HG03469 (cell line): ENCODE measurements around the gene TMEM120A.
"Not testable (repeated sequence)": the region's sequence is repeated elsewhere in the genome, so short reads cannot be mapped to it uniquely, and the experiment has no call there.

Experiments
- ATAC-seq: cut with Tn5 transposase; IDR thresholded peaks from one replicate; pipeline ENCODE4 v1.9.1; 2021; ENCODE audit warnings: mild to moderate bottlenecking, moderate library complexity, moderate number of reproducible peaks; ENCODE audit not compliant: unreplicated experiment

TMEM120A gene

DNA sequence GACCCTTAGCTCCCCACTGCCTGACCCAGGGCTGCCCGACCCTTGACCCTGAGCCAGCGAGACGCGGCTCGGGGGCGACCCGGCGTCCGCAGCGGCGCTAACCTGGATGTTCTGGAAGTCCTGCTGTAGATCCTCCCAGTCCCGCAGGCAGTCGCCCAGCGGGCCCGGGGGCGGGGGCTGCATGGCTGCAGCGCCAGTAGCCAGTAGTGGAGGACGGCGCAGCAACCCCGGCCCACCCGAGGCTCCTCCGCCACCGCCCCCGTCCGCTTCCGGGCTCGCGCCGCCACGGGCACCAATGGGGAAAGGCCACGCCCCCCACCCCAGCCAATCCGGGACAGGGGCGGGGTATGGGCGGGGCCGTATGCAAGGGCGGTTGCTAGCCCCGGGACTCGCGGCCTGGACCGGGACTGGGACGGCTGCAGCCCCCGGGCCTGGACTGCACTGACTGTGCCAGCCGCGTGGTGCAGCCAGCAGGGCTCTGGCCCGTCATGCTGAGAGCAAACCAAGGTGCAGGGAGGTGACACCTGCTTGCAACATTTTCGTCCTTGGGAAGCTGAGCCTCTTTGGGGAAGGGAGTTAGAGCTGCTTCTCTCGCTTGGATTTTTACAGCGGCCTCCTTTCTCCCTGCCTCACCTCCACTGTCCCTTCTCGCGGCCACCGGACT lies at the start of gene TMEM120A:
TSS of gene TMEM120A (minus strand) at position 208 of the 664 bp plus-strand sequence. CDS start at position 183, 25 bp downstream.
- ATAC-seq, result peak; percentile 89

DNA sequence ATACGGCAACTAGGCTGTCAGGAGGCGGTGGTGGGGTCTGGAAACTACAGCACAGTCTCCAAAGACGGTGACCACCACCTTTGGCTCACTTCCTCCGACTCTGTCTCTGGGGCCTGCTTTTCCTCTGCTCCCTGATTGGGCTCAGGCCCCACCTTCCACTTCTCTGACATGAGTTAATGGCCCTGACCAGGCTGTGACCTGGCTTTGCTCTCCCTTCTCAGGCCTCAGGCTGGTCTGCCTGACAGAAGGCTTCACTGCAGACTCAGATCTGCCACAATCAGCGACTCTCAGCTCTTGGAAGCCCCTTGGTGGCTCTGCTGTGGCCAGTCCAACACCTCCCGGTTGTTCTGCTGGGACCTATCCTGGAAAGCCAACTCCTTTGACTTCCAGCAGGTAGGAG lies 45.7 kb upstream of the TMEM120A start:
- ATAC-seq, result no peak

DNA sequence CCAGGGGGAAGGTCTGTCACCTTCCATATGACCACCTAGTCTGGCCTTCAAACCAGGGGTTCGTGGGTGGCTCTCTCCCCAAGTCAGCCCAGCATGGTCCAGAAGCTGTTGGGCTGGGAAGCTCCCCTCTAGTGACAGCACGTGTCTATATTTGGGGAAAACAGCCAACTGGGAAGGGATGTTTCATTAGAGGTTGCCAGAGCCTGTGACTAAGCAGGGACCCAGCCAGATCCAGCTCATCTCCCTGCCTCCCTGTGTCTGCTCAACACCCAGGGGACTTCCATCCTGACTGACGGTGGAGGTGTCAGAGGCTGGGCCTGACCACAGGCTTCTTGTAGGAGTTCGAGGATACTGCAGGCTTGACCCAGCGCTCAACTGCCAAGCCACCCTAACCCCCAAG lies 42.9 kb upstream of the TMEM120A start:
- no peak for ATAC-seq

DNA sequence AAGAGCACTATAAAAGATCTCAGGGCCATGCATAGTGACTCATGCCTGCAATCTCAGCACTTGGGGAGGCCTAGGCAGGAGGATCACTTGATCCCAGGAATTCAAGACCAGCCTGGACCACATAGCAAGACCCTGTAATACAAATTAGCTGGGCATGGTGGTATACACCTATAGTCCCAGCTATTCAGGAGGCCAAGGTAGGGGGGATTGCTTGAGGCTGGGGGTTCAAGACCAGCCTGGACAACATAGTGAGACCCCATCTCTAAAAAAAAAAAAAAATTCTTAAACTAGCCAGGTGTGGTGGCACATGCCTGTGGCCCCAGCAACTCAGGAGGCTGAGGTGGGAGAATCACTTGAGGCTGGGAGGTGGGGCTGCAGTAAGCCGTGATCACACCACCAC lies 37.6 kb upstream of the TMEM120A start:
- no peak for ATAC-seq

- not testable (repeated sequence) for ATAC-seq
Measured at GRCh38 chr7:76029682-76030081, 35.3 kb upstream of the TMEM120A start.

GRCh38 chr7:76023002-76023401 lies 28.6 kb upstream of the TMEM120A start:
- no peak for ATAC-seq

GRCh38 chr7:76022026-76022780 lies 27.8 kb upstream of the TMEM120A start:
- no peak for ATAC-seq

DNA sequence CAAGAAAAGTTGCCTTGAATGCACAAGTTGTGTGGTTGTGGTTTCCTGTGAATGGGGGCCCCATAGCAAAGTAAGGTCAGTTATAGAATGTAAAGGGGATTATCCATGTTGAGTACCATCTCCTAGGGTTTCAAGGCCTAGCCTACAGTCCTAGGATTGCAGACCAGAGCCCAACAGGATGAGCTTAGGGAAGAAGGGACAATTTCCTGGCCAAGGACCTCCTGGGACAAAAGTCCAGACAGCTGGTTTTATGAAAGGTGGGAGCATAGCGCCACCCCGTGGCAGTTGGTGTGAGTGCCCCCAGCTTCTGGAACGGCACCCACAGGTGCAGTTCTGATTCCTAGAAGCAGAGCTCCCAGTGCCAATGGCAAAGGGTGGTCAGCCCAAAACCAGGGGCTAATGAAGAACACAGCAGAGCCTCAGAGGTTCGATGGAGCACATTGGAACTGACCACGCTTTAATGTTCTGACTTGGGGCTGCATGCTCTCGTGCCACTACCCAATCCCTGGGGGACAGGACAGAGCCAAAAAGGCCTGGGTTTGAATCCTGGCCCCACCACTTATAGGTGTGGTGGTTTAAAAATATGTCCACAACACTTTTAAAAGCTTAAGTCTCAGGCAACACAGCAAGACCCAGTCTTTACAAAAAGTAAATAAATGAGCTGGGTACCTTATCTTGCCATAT lies 25.8 kb upstream of the TMEM120A start:
- ATAC-seq, result no peak

GRCh38 chr7:76018520-76018919 lies 24.1 kb upstream of the TMEM120A start:
- not testable (repeated sequence) for ATAC-seq

DNA sequence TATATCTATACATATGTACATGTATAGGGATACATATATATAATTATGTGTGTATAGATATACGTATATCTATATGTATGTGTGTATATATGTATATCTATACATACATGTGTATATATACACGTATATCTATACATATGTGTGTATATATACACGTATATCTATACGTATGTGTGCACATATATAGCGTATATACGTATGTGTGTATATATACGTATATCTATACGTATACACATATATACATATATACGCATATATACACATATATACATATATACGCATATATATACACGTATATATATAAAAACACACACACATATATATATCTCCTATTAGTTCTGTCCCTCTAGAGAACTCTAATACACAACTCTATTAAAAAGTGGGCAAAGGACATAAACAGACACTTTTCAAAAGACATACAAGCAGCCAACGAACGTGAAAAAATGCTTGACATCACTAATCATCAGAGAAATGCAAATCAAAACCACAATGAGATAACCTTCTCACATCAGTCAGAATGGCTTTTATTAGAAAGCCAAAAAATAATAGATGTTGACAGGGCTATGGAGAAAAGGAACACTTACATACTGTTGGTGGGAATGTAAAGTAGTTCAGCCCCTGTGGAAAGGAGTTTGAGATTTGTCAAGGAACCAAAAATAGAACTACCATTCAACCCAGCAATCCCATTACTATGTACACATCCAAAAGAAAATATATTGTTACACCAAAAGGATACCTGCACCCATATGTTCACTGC lies 22.0 kb upstream of the TMEM120A start:
- ATAC-seq, result no peak

GRCh38 chr7:76011442-76011861 lies 17.1 kb upstream of the TMEM120A start:
- no peak for ATAC-seq

- no peak for ATAC-seq
Measured at GRCh38 chr7:76009672-76010600, 15.5 kb upstream of the TMEM120A start.

GRCh38 chr7:76008156-76008687 lies 13.8 kb upstream of the TMEM120A start:
- ATAC-seq, result no peak

DNA sequence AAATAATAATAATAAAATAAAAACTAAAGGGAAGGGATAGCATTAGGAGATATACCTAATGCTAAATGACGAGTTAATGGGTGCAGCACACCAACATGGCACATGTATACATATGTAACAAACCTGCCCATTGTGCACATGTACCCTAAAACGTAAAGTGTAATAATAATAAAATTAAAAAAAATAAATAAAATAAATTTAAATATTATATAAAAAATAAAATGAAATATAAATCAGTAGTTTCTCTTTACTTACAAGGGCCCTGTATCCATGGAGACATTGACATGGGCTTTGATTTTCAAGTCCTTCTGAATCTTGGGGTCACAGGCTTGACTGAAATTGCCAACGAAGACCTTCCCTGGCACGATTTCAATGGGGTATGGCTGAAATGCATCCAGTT lies 10.6 kb upstream of the TMEM120A start:
- ATAC-seq, result not testable (repeated sequence)

DNA sequence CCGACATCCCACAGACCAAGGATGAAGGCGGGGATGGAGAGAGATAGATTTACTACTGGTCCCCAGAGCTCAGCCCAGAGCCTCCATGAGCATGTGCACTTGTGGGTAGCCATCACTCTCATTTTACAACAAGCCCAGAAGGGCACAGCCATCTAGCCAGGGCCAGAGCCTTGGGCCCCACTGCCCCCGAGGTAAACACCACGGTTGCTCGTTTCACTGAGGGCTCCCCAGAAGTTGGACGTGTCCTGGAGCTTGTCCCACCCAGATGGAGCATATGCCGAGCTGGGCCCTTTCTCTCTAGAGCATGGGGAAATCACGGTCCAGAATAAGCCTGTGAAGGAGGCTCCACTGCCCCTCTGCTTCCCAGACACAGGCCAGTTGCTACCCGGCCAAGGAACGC lies 9.0 kb upstream of the TMEM120A start:
- no peak for ATAC-seq

GRCh38 chr7:76002822-76003221 lies 8.4 kb upstream of the TMEM120A start:
- ATAC-seq, result no peak

GRCh38 chr7:76002139-76002538 lies 7.7 kb upstream of the TMEM120A start:
- no peak for ATAC-seq

DNA sequence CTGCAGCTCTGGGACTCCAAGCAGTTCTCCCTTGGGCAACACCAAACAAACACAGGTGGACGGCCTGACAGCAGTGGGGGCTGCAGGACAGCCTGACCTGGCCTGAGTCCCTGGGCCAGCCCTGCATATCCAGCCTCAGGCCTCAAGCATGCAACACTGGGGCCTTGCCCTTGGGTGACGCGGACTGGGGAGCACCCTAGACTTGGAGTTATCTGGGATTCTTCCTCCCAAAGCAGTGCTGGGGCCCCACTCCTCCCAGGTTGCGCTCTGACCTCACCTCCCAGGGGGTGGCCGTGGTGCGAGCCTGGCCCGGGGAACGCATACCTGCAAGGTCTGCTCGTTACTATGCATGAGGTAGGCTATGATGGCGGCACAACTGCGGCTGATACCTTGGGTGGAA lies 6.2 kb upstream of the TMEM120A start:
- no peak for ATAC-seq

DNA sequence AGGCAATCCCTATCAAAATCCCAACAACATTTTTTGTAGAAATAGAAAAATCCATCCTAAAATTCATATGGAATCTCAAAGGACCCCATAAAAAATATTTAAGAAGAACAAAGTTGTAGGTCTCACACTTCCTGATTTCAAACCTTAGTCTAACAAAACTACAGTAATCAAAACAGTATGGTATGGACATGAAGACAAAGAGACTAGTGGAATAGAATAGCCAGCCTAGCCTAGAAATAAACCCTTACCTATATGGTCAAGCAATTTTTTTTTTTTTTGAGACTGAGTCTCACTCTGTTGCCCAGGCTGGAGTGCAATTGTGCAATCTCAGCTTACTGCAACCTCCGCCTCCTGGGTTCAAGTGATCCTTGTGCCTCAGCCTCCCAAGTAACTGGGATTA lies 3.6 kb upstream of the TMEM120A start:
- ATAC-seq, result no peak

- ATAC-seq, result no peak
Measured at GRCh38 chr7:75996476-75996875, 2.1 kb upstream of the TMEM120A start.
